Neural progenitor cell (in vitro differentiated cells): ENCODE data around the gene TADA3. TPM values are rescaled to one million over a fixed set of nuclear protein-coding genes. Genes with fewer than 3 reads are reported as not detected.

ENCODE experiments used
- DNase-seq: peaks from one replicate; pipeline ENCODE4 v3.0.0-alpha.2; 2016; ENCODE audit warnings: low spot score
- H2AFZ ChIP-seq: fragments of 200-600 bp; sonication (generic); replicated peaks from 2 replicates; pipeline ENCODE4 v1.6.1; 2016; ENCODE audit warnings: antibody characterized with exemption
- H3F3A ChIP-seq: fragments of 200-600 bp; sonication (generic); 2 replicates; pipeline ENCODE4 v1.6.1; 2016; ENCODE audit warnings: antibody characterized with exemption, low read depth
- H3K27ac ChIP-seq: fragments of 200-600 bp; sonication (generic); 2 replicates; pipeline ENCODE4 v1.5.1; 2016; ENCODE audit warnings: mild to moderate bottlenecking
- H3K27me3 ChIP-seq: fragments of 200-600 bp; sonication (generic); 2 replicates; pipeline ENCODE4 v1.6.1; 2016; ENCODE audit warnings: mild to moderate bottlenecking, moderate library complexity
- H3K36me3 ChIP-seq: fragments of 200-600 bp; sonication (generic); 2 replicates; pipeline ENCODE4 v1.5.1; 2016
- H3K4me1 ChIP-seq: fragments of 200-600 bp; sonication (generic); 2 replicates; pipeline ENCODE4 v1.6.1; 2016; ENCODE audit warnings: mixed run types
- H3K4me2 ChIP-seq: fragments of 200-600 bp; sonication (generic); 2 replicates; pipeline ENCODE4 v1.6.1; 2016
- H3K4me3 ChIP-seq: fragments of 200-600 bp; sonication (generic); 2 replicates; pipeline ENCODE4 v1.5.1; 2016
- H3K79me2 ChIP-seq: fragments of 200-600 bp; sonication (generic); 2 replicates; pipeline ENCODE4 v1.6.1; 2016; ENCODE audit warnings: low read depth
- H3K9ac ChIP-seq: fragments of 200-600 bp; sonication (generic); 2 replicates; pipeline ENCODE4 v1.6.1; 2016
- H3K9me3 ChIP-seq: fragments of 200-600 bp; sonication (generic); 2 replicates; pipeline ENCODE4 v1.5.1; 2016; ENCODE audit warnings: low read depth
- H4K20me1 ChIP-seq: fragments of 200-600 bp; sonication (generic); 2 replicates; pipeline ENCODE4 v1.6.1; 2016; ENCODE audit warnings: low read depth
- H3K27ac Mint-ChIP-seq: 3 replicates; pipeline ENCODE4 v1.8.0; 2021; ENCODE audit warnings: mixed read lengths
- H3K27me3 Mint-ChIP-seq: 2 replicates; pipeline ENCODE4 v1.8.0; 2022; ENCODE audit warnings: low read depth, mild to moderate bottlenecking, inconsistent platforms, moderate library complexity, mixed read lengths; ENCODE audit not compliant: insufficient read depth
- H3K36me3 Mint-ChIP-seq: 3 replicates; pipeline ENCODE4 v1.8.0; 2021; ENCODE audit warnings: mixed read lengths
- H3K4me1 Mint-ChIP-seq: 3 replicates; pipeline ENCODE4 v1.8.0; 2021; ENCODE audit warnings: mixed read lengths
- H3K4me3 Mint-ChIP-seq: 3 replicates; pipeline ENCODE4 v1.8.0; 2021; ENCODE audit warnings: mild to moderate bottlenecking, moderate library complexity, mixed read lengths
- H3K9me3 Mint-ChIP-seq: 3 replicates; pipeline ENCODE4 v1.8.0; 2020; ENCODE audit warnings: mixed read lengths
- CTCF ChIP-seq: fragments of 200-600 bp; sonication (generic); IDR thresholded peaks from 2 replicates; pipeline ENCODE4 v1.5.1; 2017; ENCODE audit warnings: antibody characterized with exemption, mild to moderate bottlenecking
- EZH2 ChIP-seq: fragments of 200-600 bp; sonication (generic); IDR thresholded peaks from 2 replicates; pipeline ENCODE4 v1.6.1; 2017; ENCODE audit warnings: antibody characterized with exemption, mild to moderate bottlenecking, moderate library complexity
- EZH2phosphoT487 ChIP-seq: fragments of 200-600 bp; sonication (generic); IDR thresholded peaks from 2 replicates; pipeline ENCODE4 v1.6.1; 2017; ENCODE audit warnings: antibody characterized with exemption
- total RNA-seq: library from RNA; depleted of rRNA; stranded (reverse); fragments of >200 nt; gene quantifications from 2 replicates; pipeline ENCODE4 v1.2.3, GENCODE V29; 2015; ENCODE audit warnings: low replicate concordance

The TADA3 gene
- total RNA-seq, 1 donor from 2014 or later: 50.8 TPM

- H3K4me3 Mint-ChIP-seq: no peak overlapping the region
- H3F3A ChIP-seq: peaks cover 27% of the 10 kb centered on the region
- H3K4me2 ChIP-seq: no peak overlapping the region
- no peak overlapping the region for H3K27ac Mint-ChIP-seq
- H3K36me3 ChIP-seq: no peaks in the 10 kb centered on the region
- H3K27ac ChIP-seq: no peak overlapping the region
- peaks cover 4% of the 10 kb centered on the region for H3K27me3 ChIP-seq
- H3K4me1 ChIP-seq: peaks cover 3% of the 10 kb centered on the region
- H3K4me3 ChIP-seq: no peak overlapping the region
- H3K9me3 ChIP-seq: no peaks in the 10 kb centered on the region
- no peaks in the 10 kb centered on the region for H3K9me3 Mint-ChIP-seq
- H4K20me1 ChIP-seq: no peaks in the 10 kb centered on the region
- no peaks in the 10 kb centered on the region for H3K79me2 ChIP-seq
- peaks cover 3% of the 10 kb centered on the region for H3K36me3 Mint-ChIP-seq
- no peak for DNase-seq
- H3K27me3 Mint-ChIP-seq: peaks cover 2% of the 10 kb centered on the region
- H2AFZ ChIP-seq: no peak overlapping the region
- no peak for TF ChIP-seq EZH2phosphoT487
- TF ChIP-seq CTCF: no peak
- no peak overlapping the region for H3K9ac ChIP-seq
- H3K4me1 Mint-ChIP-seq: peaks cover 16% of the 10 kb centered on the region
These were observed 24.9 kb downstream of the TADA3 start for GRCh38 chr3:9767418-9767817.

- Histone ChIP-seq H3K4me2 (no peak overlapping the region), H3K4me3 (no peak overlapping the region), H3K36me3 (no peaks in the 10 kb centered on the region), H3F3A (peaks cover 23% of the 10 kb centered on the region), H3K79me2 (no peaks in the 10 kb centered on the region), H3K4me1 (peaks cover 3% of the 10 kb centered on the region), H3K27ac (no peak overlapping the region), H3K9ac (no peak overlapping the region), H2AFZ (no peak overlapping the region), H3K27me3 (peaks cover 2% of the 10 kb centered on the region), H3K9me3 (no peaks in the 10 kb centered on the region), H4K20me1 (no peaks in the 10 kb centered on the region)
- Mint-ChIP-seq H3K36me3 (peaks cover 6% of the 10 kb centered on the region), H3K27me3 (peaks cover 2% of the 10 kb centered on the region), H3K9me3 (no peaks in the 10 kb centered on the region), H3K4me3 (no peak overlapping the region), H3K4me1 (peaks cover 16% of the 10 kb centered on the region), H3K27ac (no peak overlapping the region)
- no peak for DNase-seq
- no peak for TF ChIP-seq CTCF
- no peak for TF ChIP-seq EZH2phosphoT487
- no peak for TF ChIP-seq EZH2
These were observed 26.4 kb downstream of the TADA3 start for GRCh38 chr3:9765865-9766264.

- DNase-seq: no peak
- H3F3A ChIP-seq: peaks cover 17% of the 10 kb centered on the region
- Mint-ChIP-seq H3K27ac (no peak overlapping the region), H3K4me3 (no peak overlapping the region), H3K9me3 (no peaks in the 10 kb centered on the region), H3K27me3 (no peaks in the 10 kb centered on the region), H3K4me1 (peaks cover 5% of the 10 kb centered on the region), H3K36me3 (peaks cover 24% of the 10 kb centered on the region)
- H3K4me2 ChIP-seq: no peak overlapping the region
- H3K27me3 ChIP-seq: no peaks in the 10 kb centered on the region
- H3K27ac ChIP-seq: no peak overlapping the region
- H3K79me2 ChIP-seq: no peaks in the 10 kb centered on the region
- no peak overlapping the region for H3K9ac ChIP-seq
- TF ChIP-seq EZH2 (no peak), CTCF (no peak), EZH2phosphoT487 (no peak)
- no peaks in the 10 kb centered on the region for H4K20me1 ChIP-seq
- H3K36me3 ChIP-seq: no peaks in the 10 kb centered on the region
- no peak overlapping the region for H3K4me3 ChIP-seq
- no peaks in the 10 kb centered on the region for H3K9me3 ChIP-seq
- no peak overlapping the region for H2AFZ ChIP-seq
- H3K4me1 ChIP-seq: peaks cover 3% of the 10 kb centered on the region
These were observed 29.4 kb downstream of the TADA3 start for GRCh38 chr3:9762871-9763270.

- Mint-ChIP-seq H3K27me3 (peaks cover 3% of the 10 kb centered on the region), H3K4me1 (no peaks in the 10 kb centered on the region), H3K36me3 (peaks cover 28% of the 10 kb centered on the region), H3K9me3 (no peaks in the 10 kb centered on the region), H3K27ac (no peak overlapping the region), H3K4me3 (no peak overlapping the region)
- H3K27me3 ChIP-seq: no peaks in the 10 kb centered on the region
- H3K79me2 ChIP-seq: no peaks in the 10 kb centered on the region
- TF ChIP-seq CTCF (no peak), EZH2phosphoT487 (no peak), EZH2 (no peak)
- H3K9ac ChIP-seq: no peak overlapping the region
- H2AFZ ChIP-seq: no peak overlapping the region
- no peaks in the 10 kb centered on the region for H3K36me3 ChIP-seq
- no peak overlapping the region for H3K4me3 ChIP-seq
- H4K20me1 ChIP-seq: no peaks in the 10 kb centered on the region
- no peaks in the 10 kb centered on the region for H3K9me3 ChIP-seq
- no peak overlapping the region for H3K27ac ChIP-seq
- no peak overlapping the region for H3K4me2 ChIP-seq
- H3K4me1 ChIP-seq: peaks cover 3% of the 10 kb centered on the region
- DNase-seq: no peak
- peaks cover 14% of the 10 kb centered on the region for H3F3A ChIP-seq
These were observed 30.4 kb downstream of the TADA3 start for GRCh38 chr3:9761919-9762318.
